HT1080 (cell line): ENCODE data around the gene DMRTC2. TPM values are rescaled to one million over a fixed set of nuclear protein-coding genes. Genes with fewer than 3 reads are reported as not detected.

Experiments
- DNase-seq: peaks from one replicate; pipeline ENCODE4 v3.0.0-alpha.2; 2015; ENCODE audit warnings: low read depth
- polyA plus RNA-seq, 2 experiments: library from polyadenylated mRNA; depleted of rRNA; stranded (reverse); fragments of >200 nt; gene quantifications; 2 replicates each; pipeline ENCODE4 v1.2.3, GENCODE V29; 2015
- total RNA-seq: library from RNA; depleted of rRNA; stranded (reverse); fragments of >200 nt; shearing (Covaris generic); gene quantifications from 2 replicates; pipeline ENCODE4 v1.2.3, GENCODE V29; 2014; rRNA removed

Gene DMRTC2
- not detected in 2 replicates for total RNA-seq
- not detected in 2 replicates for polyA plus RNA-seq (2015; cell fraction: cytosol; rRNA removed)
- polyA plus RNA-seq (2015; cell fraction: nucleus; rRNA removed): not detected in 2 replicates

- DNase-seq: no peak
Observed at GRCh38 chr19:41845001-41845050, at the start of gene DMRTC2. Gene DMRTC2 (plus strand): TSS chr19:41845042. CDS start chr19:41847429, 2,387 bp downstream.

DNA sequence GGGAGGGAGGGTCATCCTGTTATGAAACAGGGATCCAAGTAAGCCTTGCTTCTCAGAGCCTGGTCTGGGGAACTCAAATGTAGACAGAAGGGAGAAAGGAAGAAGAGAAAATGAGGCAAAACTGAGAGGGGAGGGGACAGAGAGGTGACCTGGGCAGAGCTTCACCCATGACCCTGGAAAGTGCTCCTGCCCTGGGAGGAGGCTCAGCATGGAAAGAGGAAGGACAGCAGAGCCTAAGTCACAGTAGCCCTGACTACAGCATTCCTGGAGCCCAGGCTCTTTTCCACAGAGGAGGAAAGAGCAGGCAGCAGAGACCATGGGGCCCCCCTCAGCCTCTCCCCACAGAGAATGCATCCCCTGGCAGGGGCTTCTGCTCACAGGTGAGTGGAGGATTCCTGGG lies 48.5 kb upstream of the DMRTC2 start, which contains the start of gene CEACAM3:
CEACAM3 (plus strand) TSS at position 226 of the 400 bp plus-strand sequence; CDS start at position 317, 91 bp downstream.
- no peak for DNase-seq

DNA sequence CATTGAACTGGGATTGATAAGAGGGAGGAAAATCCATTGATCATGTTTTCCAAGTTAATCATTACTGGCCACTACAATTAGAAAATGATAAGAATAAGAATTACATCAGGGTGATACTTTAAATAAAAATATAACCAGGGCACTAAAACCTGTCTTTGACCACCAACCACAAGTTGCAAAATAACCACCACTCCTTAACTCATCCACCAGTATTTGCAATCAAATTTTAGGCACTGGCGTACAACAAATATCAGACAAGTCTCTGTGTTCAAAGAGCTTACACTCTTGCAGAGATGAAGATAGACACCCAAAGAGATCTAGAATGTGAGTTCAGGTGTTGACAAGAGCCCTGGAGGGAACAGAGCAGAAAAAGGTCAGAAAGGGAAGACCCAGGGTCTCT lies 47.9 kb upstream of the DMRTC2 start:
- no peak for DNase-seq

DNA sequence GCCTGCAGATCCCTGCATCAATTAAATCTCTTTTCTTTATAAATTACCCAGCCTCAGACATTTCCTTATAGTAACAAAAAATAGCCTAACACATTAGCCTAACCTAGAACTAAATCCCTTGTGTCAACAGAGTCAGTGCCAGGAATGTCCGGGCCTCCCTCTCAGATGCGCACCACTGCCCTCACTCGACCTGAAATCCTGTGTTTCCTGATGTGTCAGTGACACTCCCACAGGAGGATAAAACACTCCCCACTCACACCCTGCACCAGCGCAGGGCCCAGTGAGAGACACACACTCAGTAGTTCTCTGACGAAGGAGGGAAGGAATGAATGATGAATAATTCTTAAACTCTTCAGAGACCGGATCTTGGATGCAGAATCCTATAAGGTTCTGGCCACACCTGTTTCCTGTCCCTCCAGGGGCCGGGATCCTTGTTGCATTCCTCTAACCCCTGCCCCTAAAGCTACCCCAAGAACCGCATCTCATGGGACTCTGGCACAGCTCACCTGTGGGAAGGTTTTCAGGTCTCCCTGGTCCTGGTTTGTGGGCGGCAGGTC lies 45.3 kb upstream of the DMRTC2 start:
- DNase-seq: no peak

GRCh38 chr19:41801031-41801430 lies 43.8 kb upstream of the DMRTC2 start:
- no peak for DNase-seq

GRCh38 chr19:41801792-41802211 lies 43.0 kb upstream of the DMRTC2 start:
- DNase-seq: no peak

DNA sequence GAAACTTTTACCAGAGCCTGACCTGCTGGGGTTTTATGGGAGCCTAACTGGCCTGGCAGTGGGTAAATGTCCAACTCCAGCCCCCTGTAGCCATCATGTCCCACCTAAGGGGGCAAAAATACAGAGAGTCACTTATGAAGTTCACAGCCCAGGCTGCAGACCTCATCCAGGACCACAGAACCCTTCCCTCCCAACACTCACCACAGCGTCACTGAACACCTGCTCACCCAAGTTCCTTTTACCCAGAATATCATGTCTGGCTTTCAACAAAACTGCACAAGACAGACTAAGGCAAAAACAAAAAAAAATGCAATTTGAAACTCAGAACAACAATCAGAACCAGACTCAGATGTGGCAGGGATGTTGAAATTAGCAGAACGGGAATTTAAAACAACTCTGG lies 42.1 kb upstream of the DMRTC2 start:
- no peak for DNase-seq

DNA sequence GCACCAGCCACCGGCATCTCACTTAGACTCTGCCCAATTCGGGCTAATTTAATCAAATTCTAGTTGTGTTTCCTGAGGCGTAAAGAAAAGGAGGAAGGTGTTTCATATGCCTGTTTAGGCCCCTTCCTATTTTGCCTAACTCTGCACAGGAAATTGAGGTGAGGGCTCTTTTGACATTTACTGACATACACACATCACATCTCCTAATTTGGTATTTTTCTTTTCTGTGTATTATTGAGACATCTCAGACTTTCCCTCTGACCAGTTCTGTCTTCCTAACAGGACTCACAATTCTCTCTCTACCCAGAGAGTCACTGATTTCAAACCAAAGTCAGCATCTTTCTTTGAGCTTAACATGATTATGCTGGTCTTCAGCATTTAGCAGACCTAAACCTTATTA lies 40.5 kb upstream of the DMRTC2 start:
- DNase-seq: no peak

DNA sequence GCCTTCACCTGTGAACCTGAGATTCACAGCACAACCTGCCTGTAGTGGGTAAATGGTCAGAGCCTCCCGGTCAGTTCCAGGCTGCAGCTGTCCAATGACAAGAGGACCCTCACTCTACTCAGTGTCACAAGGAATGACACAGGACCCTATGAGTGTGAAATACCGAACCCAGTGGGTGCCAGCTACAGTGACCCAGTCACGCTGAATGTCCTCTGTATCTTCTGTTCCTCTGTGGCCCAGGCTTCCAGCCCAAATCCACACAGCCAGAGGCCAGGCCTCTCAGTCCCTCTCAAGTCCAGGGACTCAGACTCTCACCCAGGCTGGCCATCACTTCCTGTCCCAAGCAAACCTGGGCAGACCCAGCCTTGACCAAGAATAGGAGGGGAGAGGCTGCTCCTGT lies 37.7 kb upstream of the DMRTC2 start:
- DNase-seq: no peak

DNA sequence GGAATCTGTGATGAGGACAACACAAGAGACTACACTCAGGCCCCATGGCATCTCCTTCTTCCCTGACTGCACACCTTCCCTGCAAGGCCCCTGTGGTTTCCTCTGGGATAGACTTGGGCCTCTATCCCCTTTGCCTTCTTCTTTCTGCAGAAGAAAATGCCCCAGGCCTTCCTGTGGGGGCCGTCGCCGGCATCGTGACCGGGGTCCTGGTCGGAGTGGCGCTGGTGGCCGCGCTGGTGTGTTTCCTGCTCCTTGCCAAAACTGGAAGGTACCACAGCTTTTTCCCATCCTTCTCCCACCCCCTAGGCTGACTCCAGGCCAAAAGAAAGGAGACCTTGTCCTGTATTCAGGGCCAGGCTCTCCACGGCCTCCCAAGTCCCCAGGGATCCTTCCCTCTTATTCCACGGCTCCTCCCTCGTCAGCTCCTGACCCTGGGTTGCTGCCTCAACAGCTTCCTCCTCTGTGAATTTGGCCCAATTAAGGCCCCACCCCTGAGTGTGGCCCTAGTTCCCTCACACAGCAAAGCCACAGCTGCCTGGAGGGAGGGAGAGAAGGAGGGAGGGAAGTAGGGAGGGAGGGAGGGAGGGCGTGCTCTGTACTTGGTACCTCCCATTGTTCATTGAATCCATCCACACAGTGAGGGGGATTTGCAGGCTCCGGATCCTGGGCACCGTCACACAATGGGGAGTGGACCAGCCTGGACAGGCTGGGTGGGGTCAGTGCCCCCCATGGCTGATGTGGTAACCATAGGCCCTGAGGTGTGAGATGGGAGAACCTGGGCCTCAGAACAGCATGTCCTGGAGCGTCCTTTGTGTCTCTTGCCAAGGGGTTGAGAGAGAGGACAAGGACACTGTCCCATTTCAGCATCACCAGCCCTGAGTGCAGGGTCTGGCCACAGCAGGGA lies 35.9 kb upstream of the DMRTC2 start:
- no peak for DNase-seq

DNA sequence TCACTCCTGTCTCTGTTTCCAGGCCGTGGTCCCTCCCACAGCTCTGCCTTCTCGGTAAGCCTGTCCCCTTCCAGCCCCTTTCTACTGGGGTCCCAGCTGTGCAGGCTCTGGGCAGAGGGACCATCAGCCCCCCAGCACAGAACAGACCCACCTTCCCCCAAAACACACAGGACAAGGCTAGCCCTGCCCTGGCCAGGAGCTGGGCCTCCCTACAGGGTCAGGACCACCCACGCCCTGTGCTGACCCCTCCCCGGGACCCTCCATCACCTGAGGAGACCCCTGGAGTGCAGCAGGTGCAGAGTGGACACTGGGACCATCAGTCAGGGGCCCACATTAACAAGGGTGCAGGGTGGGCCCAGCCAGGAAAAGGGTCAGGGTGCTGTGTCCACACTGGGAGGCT lies 34.5 kb upstream of the DMRTC2 start:
- no peak for DNase-seq

DNA sequence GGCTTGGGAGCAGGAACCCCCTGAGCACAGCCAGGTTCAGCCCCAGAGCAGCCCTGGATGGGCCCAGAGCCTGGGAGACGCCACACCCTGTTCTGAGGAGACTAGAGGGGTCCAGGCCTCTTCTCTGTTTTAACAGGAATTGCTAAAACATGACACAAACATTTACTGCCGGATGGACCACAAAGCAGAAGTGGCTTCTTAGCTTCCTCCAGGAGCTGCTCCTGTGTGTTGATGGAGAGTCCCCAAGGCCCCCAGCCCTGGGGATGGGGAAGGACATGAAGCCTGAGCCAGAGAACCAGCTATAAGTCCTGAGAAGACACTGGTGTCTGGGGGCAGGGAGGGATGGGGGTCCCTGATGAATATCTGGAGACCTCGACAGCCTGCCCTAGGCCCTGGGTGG lies 33.8 kb upstream of the DMRTC2 start:
- no peak for DNase-seq

DNA sequence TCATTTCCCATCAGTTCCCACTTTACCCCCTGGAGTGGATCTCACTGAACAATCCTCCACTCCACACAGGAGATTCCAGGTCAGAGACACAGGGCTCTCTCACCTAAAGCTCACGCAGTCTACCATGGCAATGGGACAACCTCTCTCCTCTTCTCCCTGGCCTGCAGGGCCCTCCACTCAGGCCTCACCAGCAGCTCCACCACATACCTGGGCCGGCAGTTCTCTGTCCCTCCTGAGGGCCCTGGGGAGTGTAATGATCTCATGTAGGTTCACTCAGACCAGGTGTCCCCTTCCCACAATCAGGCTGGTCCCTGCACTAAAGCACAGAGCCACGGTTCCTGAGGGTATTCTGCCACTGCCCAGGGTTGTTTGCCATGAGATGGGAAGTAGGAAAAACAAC lies 32.9 kb upstream of the DMRTC2 start:
- no peak for DNase-seq

GRCh38 chr19:41813911-41814310 lies 30.9 kb upstream of the DMRTC2 start:
- no peak for DNase-seq

DNA sequence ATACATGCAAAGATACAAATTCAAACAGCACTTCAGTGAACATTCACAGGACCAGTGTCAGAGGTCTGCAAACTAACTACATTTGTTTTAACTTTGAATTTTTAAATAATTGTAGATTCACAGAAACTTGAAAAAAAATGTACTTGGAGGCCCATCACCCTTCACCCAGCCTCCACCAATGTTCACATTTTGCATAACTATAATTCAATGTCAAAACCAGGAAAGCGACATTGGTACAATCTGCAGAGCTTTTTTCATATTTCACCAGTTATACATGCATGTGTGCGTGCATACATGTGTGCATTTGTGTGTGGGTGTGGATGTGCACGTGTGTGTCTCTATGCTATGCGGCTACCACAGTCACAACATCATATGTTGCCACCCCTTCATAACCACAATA lies 29.5 kb upstream of the DMRTC2 start:
- no peak for DNase-seq

DNA sequence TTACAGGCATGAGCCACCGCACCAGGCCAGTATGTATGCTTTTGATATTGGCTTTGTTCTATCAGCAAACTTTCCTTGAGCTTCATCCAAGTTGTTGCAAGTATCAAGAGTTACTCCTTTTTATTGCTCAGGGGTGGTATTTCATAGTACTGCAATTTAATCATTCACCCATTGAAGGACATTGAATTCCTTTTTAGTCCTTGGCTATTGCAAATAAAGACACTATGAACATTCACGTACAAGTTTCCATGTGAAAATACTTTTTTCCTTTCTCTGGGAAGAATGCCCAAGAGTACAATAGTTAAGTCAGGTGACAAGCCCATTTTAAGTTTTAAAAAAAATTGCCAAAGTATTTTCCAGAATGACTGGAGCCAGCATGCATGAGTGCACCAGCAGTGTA lies 28.1 kb upstream of the DMRTC2 start:
- no peak for DNase-seq

GRCh38 chr19:41821003-41821735 lies 23.7 kb upstream of the DMRTC2 start:
- peak; percentile 44 for DNase-seq

GRCh38 chr19:41837981-41838708 lies 6.7 kb upstream of the DMRTC2 start:
- no peak for DNase-seq

DNA sequence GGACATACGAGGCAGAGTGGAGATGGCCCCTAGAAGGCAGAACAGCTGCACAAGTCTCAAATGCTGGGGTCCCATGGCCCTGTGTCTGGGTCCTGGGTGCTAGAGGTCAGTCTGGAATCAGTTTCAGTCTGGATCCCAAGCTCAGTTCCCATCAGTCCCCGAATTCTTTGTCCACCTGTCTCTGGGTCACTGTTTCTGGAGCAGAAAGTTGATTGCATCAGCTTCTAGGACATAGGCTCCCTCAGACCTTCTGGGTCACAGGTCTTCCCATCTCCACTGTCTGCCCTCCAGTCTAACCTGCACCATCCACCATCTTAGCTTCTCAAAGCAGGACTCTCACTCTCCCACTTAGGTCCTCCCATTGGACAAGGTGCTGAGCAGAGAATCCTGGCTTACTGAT lies 5.6 kb upstream of the DMRTC2 start:
- no peak for DNase-seq

- no peak for DNase-seq
Observed at GRCh38 chr19:41843371-41843770, 1.5 kb upstream of the DMRTC2 start.

GRCh38 chr19:41844601-41845000 lies 241 bp upstream of the DMRTC2 start, which contains the start of gene LYPD4:
Gene LYPD4 (minus strand): TSS chr19:41844683. CDS start chr19:41839285, 5,398 bp downstream.
- DNase-seq: no peak

DNA sequence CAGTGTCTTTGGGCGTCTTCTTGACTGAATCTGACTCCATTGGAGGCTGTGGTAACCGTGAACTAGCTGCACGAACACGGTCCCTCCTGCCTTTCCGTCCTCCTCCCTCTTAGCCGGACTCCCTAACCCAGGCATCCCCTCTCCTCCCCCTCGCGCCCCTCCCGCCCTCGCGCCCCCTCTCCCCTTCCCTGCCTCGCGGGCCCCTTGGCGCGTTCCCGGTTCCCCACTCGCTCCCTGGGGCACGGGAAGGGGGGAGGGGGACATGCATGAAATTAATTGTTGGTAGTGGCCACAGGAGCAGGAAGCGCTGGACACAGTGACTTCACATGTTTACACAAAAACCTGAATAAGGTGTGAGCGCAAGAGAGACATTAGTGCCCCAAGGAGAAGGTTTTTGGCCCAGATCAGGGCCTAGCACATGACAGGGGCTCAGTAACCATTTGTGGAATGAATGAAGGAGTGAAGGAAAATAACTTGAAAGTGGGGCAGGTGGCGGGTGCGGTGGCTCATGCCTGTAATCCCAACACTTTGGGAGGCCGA lies 279 bp downstream of the DMRTC2 start:
- no peak for DNase-seq
